G401.6 (cell line): ENCODE data around the gene IRX3.

Experiments
- FAIRE-seq: peaks from 2 replicates; lab custom pipeline; 2012; peaks lifted over from hg19 to GRCh38; lab: Jason Lieb, UNC

The IRX3 gene

GRCh38 chr16:54286366-54287130 is at the start of gene IRX3:
TSS of gene IRX3 (minus strand) at chr16:54286787. CDS start at chr16:54286050, 737 bp downstream.
- FAIRE-seq: no peak

- no peak for FAIRE-seq
These were observed 48.6 kb upstream of the IRX3 start for GRCh38 chr16:54335230-54335629.

GRCh38 chr16:54334208-54334607 is 47.6 kb upstream of the IRX3 start:
- FAIRE-seq: no peak

GRCh38 chr16:54331241-54332002 is 44.8 kb upstream of the IRX3 start:
- FAIRE-seq: no peak

- no peak for FAIRE-seq
These were observed 41.0 kb upstream of the IRX3 start for GRCh38 chr16:54327609-54328008.

GRCh38 chr16:54326266-54326662 is 39.7 kb upstream of the IRX3 start:
- FAIRE-seq: no peak

- no peak for FAIRE-seq
These were observed 39.2 kb upstream of the IRX3 start for GRCh38 chr16:54325616-54326265.

GRCh38 chr16:54324716-54325115 is 38.1 kb upstream of the IRX3 start:
- FAIRE-seq: no peak

GRCh38 chr16:54320697-54321340 is 34.2 kb upstream of the IRX3 start:
- no peak for FAIRE-seq

- no peak for FAIRE-seq
These were observed 32.4 kb upstream of the IRX3 start for GRCh38 chr16:54318941-54319340.

- no peak for FAIRE-seq
These were observed 30.6 kb upstream of the IRX3 start for GRCh38 chr16:54317101-54317611.

- FAIRE-seq: no peak
These were observed 29.7 kb upstream of the IRX3 start for GRCh38 chr16:54316095-54316889.

GRCh38 chr16:54313789-54314188 is 27.2 kb upstream of the IRX3 start:
- FAIRE-seq: no peak

GRCh38 chr16:54312502-54312991 is 26.0 kb upstream of the IRX3 start:
- FAIRE-seq: no peak

GRCh38 chr16:54309341-54309740 is 22.8 kb upstream of the IRX3 start:
- no peak for FAIRE-seq

GRCh38 chr16:54305080-54305479 is 18.5 kb upstream of the IRX3 start:
- FAIRE-seq: no peak

- no peak for FAIRE-seq
These were observed 17.0 kb upstream of the IRX3 start for GRCh38 chr16:54303613-54304012.

GRCh38 chr16:54297154-54297553 is 10.6 kb upstream of the IRX3 start:
- FAIRE-seq: no peak

- FAIRE-seq: no peak
These were observed 10.0 kb upstream of the IRX3 start for GRCh38 chr16:54296543-54296942.

- FAIRE-seq: no peak
These were observed 5.3 kb upstream of the IRX3 start for GRCh38 chr16:54291656-54292487.
